ENCODE measurements around the gene GOLGA6C. TPM values are rescaled to one million over a fixed set of nuclear protein-coding genes. Genes with fewer than 3 reads are reported as not detected.

GOLGA6C gene, protein sequence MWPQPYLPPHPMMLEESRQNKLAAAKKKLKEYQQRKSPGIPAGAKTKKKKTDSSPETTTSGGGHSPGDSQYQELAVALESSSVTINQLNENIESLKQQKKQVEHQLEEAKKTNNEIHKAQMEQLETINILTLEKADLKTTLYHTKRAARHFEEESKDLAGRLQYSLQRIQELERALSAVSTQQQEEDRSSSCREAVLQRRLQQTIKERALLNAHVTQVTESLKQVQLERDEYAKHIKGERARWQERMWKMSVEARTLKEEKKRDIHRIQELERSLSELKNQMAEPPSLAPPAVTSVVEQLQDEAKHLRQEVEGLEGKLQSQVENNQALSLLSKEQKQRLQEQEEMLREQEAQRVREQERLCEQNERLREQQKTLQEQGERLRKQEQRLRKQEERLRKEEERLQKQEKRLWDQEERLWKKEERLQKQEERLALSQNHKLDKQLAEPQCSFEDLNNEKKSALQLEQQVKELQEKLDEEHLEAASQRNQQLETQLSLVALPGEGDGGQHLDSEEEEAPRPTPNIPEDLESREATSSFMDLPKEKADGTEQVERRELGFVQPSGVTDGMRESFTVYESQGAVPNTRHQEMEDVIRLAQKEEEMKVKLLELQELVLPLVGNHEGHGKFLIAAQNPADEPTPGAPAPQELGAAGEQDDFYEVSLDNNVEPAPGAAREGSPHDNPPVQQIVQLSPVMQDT
- total RNA-seq: not detected in 2 replicates

DNA sequence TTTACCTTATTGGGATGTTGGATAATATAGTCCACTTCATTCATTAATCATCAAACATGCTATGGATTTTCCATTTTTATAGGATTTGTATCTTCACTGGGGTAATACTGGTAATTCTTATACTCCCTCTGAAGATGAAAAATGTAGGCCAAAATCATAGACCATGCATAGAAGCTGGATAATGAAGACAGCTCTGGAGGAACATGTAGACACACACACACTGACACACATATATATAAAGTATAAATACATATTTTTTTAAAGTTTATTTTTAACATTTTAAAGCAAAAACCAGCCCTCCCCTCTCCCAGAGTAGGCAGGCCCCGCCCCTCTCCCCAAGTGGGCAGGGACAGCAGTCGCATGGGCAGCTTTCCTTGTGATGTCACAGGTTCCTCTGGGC, at the start of gene GOLGA6C:
Gene GOLGA6C, plus strand, starts transcription at position 301 of the 400 bp plus-strand sequence. CDS start 265 bp downstream, outside the sequence.

DNA sequence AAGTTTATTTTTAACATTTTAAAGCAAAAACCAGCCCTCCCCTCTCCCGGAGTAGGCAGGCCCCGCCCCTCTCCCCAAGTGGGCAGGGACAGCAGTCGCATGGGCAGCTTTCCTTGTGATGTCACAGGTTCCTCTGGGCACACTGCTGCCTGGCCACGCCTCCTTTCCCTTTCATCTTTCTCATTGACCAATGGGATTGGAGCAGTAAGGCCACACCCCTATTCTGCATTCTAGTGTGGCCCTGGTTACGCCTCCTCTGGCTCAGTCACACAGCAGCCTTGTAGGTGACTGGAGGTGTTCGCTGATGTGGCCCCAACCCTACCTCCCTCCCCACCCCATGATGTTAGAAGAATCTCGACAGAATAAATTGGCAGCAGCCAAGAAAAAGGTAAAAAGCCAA, 24.4 kb downstream of the GOLGA6C start, which contains the start of gene GOLGA6D:
Gene GOLGA6D, plus strand, starts transcription at position 264 of the 400 bp plus-strand sequence. Its CDS starts 41 bp downstream, at position 305.

Other genes with a start within 250 kb of the GOLGA6C start
- 3.1 and 5.0 TPM in 2 replicates for gene PPCDC, start 234.7 kb upstream of the GOLGA6C start, total RNA-seq
- 0.95 and 1.6 TPM in 2 replicates for gene C15orf39, start 56.5 kb upstream of the GOLGA6C start, total RNA-seq
- under 0.01 TPM in 1 of 2 replicates, not detected in the other for gene GOLGA6D, start 24.5 kb downstream of the GOLGA6C start, total RNA-seq
- gene COMMD4, start 77.7 kb downstream of the GOLGA6C start, total RNA-seq: 59.3 and 80.1 TPM in 2 replicates
- 6.3 TPM in 2 replicates for gene NEIL1, start 88.7 kb downstream of the GOLGA6C start, total RNA-seq
- gene MAN2C1, start 110.3 kb downstream of the GOLGA6C start, total RNA-seq: 85.9 and 95.7 TPM in 2 replicates
- 23.2 and 31.9 TPM in 2 replicates for gene SIN3A, start 193.4 kb downstream of the GOLGA6C start, total RNA-seq